Measurements from ENCODE around the gene ATXN7L1.

DNA sequence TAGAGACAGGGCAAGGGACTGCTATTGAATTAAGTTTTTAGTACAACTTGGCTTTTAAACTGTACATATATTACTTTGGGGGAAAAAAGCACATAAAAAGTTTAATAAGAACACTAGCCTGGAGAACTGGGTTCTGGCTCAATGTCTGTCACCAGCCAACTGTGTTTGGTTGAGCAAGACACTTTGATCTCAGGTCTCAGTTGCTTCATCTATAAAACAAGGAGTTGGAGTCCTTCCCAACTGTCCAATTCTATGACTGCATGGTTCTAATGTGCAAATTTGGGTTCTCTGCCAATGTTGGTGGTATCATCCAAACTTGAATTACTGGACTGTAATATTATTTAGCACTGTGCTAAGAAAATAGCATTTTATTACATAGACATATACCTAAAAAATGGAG, 50.3 kb downstream of the ATXN7L1 start:
- TF ChIP-seq, protein P1, sequence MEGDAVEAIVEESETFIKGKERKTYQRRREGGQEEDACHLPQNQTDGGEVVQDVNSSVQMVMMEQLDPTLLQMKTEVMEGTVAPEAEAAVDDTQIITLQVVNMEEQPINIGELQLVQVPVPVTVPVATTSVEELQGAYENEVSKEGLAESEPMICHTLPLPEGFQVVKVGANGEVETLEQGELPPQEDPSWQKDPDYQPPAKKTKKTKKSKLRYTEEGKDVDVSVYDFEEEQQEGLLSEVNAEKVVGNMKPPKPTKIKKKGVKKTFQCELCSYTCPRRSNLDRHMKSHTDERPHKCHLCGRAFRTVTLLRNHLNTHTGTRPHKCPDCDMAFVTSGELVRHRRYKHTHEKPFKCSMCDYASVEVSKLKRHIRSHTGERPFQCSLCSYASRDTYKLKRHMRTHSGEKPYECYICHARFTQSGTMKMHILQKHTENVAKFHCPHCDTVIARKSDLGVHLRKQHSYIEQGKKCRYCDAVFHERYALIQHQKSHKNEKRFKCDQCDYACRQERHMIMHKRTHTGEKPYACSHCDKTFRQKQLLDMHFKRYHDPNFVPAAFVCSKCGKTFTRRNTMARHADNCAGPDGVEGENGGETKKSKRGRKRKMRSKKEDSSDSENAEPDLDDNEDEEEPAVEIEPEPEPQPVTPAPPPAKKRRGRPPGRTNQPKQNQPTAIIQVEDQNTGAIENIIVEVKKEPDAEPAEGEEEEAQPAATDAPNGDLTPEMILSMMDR (IDR thresholded peaks at IDR 0.05) = no peak
- TF ChIP-seq POLR2A (IDR thresholded peaks at IDR 0.05) = no peak
